ENCODE results near the gene SCN2A.
A peak's percentile ranks its signal among the peaks of the same experiment; 100 is the strongest.

The SCN2A gene

GRCh38 chr2:165239230-165239629 is at the start of gene SCN2A:
TSS of gene SCN2A (plus strand) at chr2:165239414. CDS start at chr2:165295824, 56,410 bp downstream.
- peak in 1 of 2 experiments; percentile 59 for DNase-seq

GRCh38 chr2:165191096-165191728 is 48.0 kb upstream of the SCN2A start:
- DNase-seq, result no peak

GRCh38 chr2:165192729-165193128 is 46.5 kb upstream of the SCN2A start:
- DNase-seq, result no peak

- no peak for DNase-seq
Measured at GRCh38 chr2:165193178-165193777, 45.9 kb upstream of the SCN2A start.

- no peak for DNase-seq
Measured at GRCh38 chr2:165196411-165196810, 42.8 kb upstream of the SCN2A start.

- no peak for DNase-seq
Measured at GRCh38 chr2:165197346-165197745, 41.9 kb upstream of the SCN2A start.

- no peak for DNase-seq
Measured at GRCh38 chr2:165198181-165198580, 41.0 kb upstream of the SCN2A start.

- DNase-seq, result no peak
Measured at GRCh38 chr2:165202239-165202638, 37.0 kb upstream of the SCN2A start.

GRCh38 chr2:165203689-165204559 is 35.3 kb upstream of the SCN2A start, which contains the start of gene SCN3A:
TSS of gene SCN3A (minus strand) at chr2:165204050. CDS start at chr2:165176394, 27,656 bp downstream.
- peak in 1 of 2 experiments; percentile 41 for DNase-seq

- DNase-seq, result no peak
Measured at GRCh38 chr2:165205865-165206264, 33.3 kb upstream of the SCN2A start.

GRCh38 chr2:165208094-165208493 is 31.1 kb upstream of the SCN2A start:
- no peak for DNase-seq

GRCh38 chr2:165214093-165214492 is 25.1 kb upstream of the SCN2A start:
- DNase-seq, result no peak

- no peak for DNase-seq
Measured at GRCh38 chr2:165219481-165219880, 19.7 kb upstream of the SCN2A start.

GRCh38 chr2:165224941-165225340 is 14.3 kb upstream of the SCN2A start:
- no peak for DNase-seq

- no peak for DNase-seq
Measured at GRCh38 chr2:165227571-165227970, 11.6 kb upstream of the SCN2A start.

GRCh38 chr2:165237056-165237455 is 2.2 kb upstream of the SCN2A start:
- DNase-seq, result no peak

GRCh38 chr2:165238295-165238694 is 919 bp upstream of the SCN2A start:
- DNase-seq, result no peak

- peak in 1 of 2 experiments; percentile 29 for DNase-seq
Measured at GRCh38 chr2:165239856-165240515, 772 bp downstream of the SCN2A start.

GRCh38 chr2:165240916-165241315 is 1.7 kb downstream of the SCN2A start:
- DNase-seq, result no peak

- DNase-seq, result no peak
Measured at GRCh38 chr2:165245081-165245793, 6.0 kb downstream of the SCN2A start.

GRCh38 chr2:165248238-165248637 is 9.0 kb downstream of the SCN2A start:
- DNase-seq, result no peak

- no peak for DNase-seq
Measured at GRCh38 chr2:165251366-165251765, 12.2 kb downstream of the SCN2A start.

Data from cerebellar nuclear complex (tissue), 1 donor.